Skeletal muscle satellite cell (primary cell): ENCODE data around the gene ZBTB7B. TPM values are rescaled to one million over a fixed set of nuclear protein-coding genes. Genes with fewer than 3 reads are reported as not detected.

Experiments
- H3K27me3 ChIP-seq: 2 replicates; pipeline ENCODE4 v1.7.0; 2013; ENCODE audit warnings: low read length; ENCODE audit not compliant: control insufficient read depth, insufficient read depth
- H3K36me3 ChIP-seq: 2 replicates; pipeline ENCODE4 v1.7.0; 2013; ENCODE audit warnings: mild to moderate bottlenecking, control low read depth, low read length; ENCODE audit not compliant: insufficient read depth
- H3K4me1 ChIP-seq: 2 replicates; pipeline ENCODE4 v1.7.0; 2013; ENCODE audit warnings: low read length; ENCODE audit not compliant: control insufficient read depth, insufficient read depth
- H3K4me2 ChIP-seq: 2 replicates; pipeline ENCODE4 v1.7.0; 2013; ENCODE audit warnings: mild to moderate bottlenecking, low read length
- H3K4me3 ChIP-seq: 2 replicates; pipeline ENCODE4 v1.7.0; 2013; ENCODE audit warnings: low read length
- H3K9ac ChIP-seq: 2 replicates; pipeline ENCODE4 v1.7.0; 2013; ENCODE audit warnings: mild to moderate bottlenecking, low read depth, low read length, moderate library complexity
- H3K9me3 ChIP-seq: replicated peaks from 2 replicates; pipeline ENCODE4 v1.7.0; 2013; ENCODE audit warnings: mild to moderate bottlenecking, control low read depth, low read length
- small RNA-seq: library from RNA; depleted of rRNA; stranded (forward); fragments of <200 nt; gene quantifications from one replicate; pipeline ENCODE3, GENCODE V24; 2012

Gene ZBTB7B

DNA sequence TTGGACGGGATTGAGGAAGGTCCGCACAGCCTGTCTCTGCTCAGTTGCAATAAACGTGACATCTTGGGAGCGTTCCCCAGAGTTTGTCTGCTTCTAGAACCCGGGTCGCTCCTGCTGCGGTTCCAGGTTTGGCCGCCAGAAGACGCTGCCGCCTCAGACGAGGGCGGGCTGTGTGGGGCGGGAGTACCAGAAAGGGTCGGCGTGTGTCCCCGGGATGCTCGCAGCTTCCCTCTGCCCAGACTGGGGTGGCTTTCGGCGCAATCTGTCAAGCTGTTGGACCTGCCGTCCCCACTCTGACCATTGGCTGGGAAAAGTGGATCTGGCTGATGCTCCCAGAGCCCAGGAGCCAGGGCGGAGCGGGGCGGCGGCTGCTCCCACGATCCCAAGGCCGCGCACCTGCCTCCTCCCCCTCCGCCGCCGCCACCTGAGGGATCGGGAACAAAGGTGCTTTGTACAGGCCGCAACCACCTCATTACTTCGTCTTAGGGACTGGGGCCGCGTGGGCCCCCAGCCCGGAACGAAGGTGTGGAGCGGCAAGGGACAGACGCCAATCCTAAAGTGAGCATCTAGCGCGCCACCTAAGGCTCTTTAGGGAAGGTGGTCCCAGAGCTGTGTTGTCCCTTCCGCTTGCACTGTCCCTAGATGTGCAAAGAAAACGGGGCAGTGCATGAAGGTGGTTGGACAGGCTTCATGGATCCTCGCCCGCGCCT lies 60.3 kb downstream of the ZBTB7B start:
- Histone ChIP-seq H3K4me2 (peak overlapping the region; percentile 99), H3K9ac (no peak overlapping the region), H3K4me1 (peaks cover 14% of the 10 kb centered on the region), H3K4me3 (peak overlapping the region; percentile 99), H3K9me3 (no peaks in the 10 kb centered on the region), H3K27me3 (no peaks in the 10 kb centered on the region), H3K36me3 (peaks cover 17% of the 10 kb centered on the region)

GRCh38 chr1:155063550-155064110 lies 61.0 kb downstream of the ZBTB7B start, which contains the start of gene EFNA4:
TSS of gene EFNA4 (plus strand) at chr1:155063740. CDS start at chr1:155063824, 84 bp downstream.
- peaks cover 10% of the 10 kb centered on the region for H3K36me3 ChIP-seq
- peak within 1 kb of the TSS; percentile 99 for H3K4me3 ChIP-seq
- no peaks in the 10 kb centered on the region for H3K27me3 ChIP-seq
- peak within 1 kb of the TSS; percentile 91 for H3K9ac ChIP-seq
- H3K4me1 ChIP-seq, result peaks cover 14% of the 10 kb centered on the region
- no peaks in the 10 kb centered on the region for H3K9me3 ChIP-seq
- peak within 1 kb of the TSS; percentile 99 for H3K4me2 ChIP-seq

GRCh38 chr1:155064111-155064831 lies 61.7 kb downstream of the ZBTB7B start:
- Histone ChIP-seq H3K4me1 (peaks cover 14% of the 10 kb centered on the region), H3K9ac (peak overlapping the region; percentile 91), H3K4me3 (peak overlapping the region; percentile 99), H3K27me3 (no peaks in the 10 kb centered on the region), H3K9me3 (no peaks in the 10 kb centered on the region), H3K36me3 (peaks cover 10% of the 10 kb centered on the region), H3K4me2 (peak overlapping the region; percentile 99)

DNA sequence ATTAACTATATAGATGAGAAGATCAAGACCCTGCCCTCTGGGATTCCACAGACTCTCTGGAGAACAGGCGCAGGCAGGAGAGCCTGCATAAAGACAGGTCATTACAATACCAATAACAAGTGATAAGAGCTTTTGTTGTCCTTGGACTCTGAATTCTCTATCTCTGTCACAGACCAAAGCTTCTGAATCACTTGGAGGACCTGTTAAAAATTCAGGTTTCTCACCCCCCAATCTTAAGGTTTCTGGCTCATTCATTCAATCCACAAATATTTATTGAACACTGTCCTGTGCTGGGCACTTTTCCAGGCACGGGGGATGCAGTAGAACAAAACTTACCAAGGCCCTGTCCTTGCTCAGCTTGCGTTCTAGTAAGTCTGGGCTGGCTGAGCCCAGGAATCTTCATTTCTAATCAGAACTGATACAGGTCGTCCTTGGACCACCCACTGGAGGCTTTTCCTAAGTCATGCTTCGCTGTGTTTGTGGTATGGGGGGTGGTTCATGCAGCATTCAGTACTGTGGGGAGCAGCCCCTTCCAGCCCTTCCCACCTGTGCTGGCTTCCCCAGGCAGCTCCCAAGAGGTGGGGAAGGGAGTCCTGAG lies 62.3 kb downstream of the ZBTB7B start:
- H3K4me1 ChIP-seq, result peaks cover 14% of the 10 kb centered on the region
- no peak overlapping the region for H3K9ac ChIP-seq
- H3K4me3 ChIP-seq, result peak overlapping the region; percentile 99
- peak overlapping the region; percentile 99 for H3K4me2 ChIP-seq
- H3K27me3 ChIP-seq, result no peaks in the 10 kb centered on the region
- no peaks in the 10 kb centered on the region for H3K9me3 ChIP-seq
- peaks cover 6% of the 10 kb centered on the region for H3K36me3 ChIP-seq

DNA sequence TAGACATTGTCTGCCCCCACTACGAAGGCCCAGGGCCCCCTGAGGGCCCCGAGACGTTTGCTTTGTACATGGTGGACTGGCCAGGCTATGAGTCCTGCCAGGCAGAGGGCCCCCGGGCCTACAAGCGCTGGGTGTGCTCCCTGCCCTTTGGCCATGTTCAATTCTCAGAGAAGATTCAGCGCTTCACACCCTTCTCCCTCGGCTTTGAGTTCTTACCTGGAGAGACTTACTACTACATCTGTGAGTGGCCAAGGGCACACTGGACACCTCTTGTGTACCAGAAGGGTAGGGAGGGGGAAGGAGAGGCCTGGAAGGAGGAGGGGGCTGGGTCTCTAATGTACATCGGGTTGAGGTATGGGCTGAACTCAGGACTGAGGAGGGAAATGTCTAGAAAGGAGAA lies 64.2 kb downstream of the ZBTB7B start:
- Histone ChIP-seq H3K4me1 (peaks cover 24% of the 10 kb centered on the region), H3K4me3 (no peak overlapping the region), H3K9me3 (no peaks in the 10 kb centered on the region), H3K27me3 (peaks cover under 1% of the 10 kb centered on the region), H3K4me2 (no peak overlapping the region), H3K36me3 (no peaks in the 10 kb centered on the region), H3K9ac (no peak overlapping the region)

Small RNAs within 50 kb of the gene (small RNA-seq; reads per million reads assigned to genes)
- not detected for gene MIR4258
